Omental fat pad (tissue), 4 donors: ENCODE measurements around the gene PRCP. TPM values are rescaled to one million over a fixed set of nuclear protein-coding genes. Genes with fewer than 3 reads are reported as not detected.

Source experiments
- ATAC-seq: fragments of 150-250 bp; one replicate; pipeline ENCODE4 v1.9.1; 2016; ENCODE audit warnings: mild to moderate bottlenecking, moderate library complexity; ENCODE audit not compliant: low FRiP score
- DNase-seq: peaks from one replicate; pipeline ENCODE4 v3.0.0-alpha.2; 2019; ENCODE audit warnings: low spot score
- total RNA-seq, 4 donors: library from RNA; depleted of rRNA; stranded (reverse); fragments of >200 nt; gene quantifications; one replicate each; pipeline ENCODE4 v1.1.0, GENCODE V29; 2016
- TF ChIP-seq, protein P1 (sequence below), 3 donors: fragments of 450-650 bp; IDR thresholded peaks; one replicate each; pipeline ENCODE4 v1.5.1; 2016 to 2017; ENCODE audit warnings: antibody characterized with exemption in 3 of 3, mild to moderate bottlenecking in 3 of 3, moderate library complexity in 2 of 3

The PRCP gene
- total RNA-seq, 4 donors from 2014 or later = 59.6 to 82.4 (median 68.8) TPM

DNA sequence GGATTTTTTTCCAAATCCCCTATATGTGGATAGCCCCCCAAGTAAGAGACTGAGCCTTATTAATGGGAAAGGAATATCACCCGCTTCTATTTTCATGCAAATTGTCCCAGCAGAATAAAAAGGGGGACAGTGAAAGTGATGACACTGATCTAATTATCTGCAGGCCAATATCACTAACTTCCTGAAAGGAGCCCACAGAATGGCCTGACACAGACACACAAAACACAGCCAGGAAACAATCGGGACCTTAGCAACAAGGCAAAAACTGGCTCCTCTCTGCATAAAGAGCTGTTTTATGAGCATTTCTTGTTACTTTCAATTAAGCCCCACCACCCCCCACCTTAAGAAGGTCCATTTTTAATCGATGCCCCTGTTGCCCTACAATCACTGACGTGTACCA lies 112.2 kb downstream of the PRCP start:
- ATAC-seq = no peak
- TF ChIP-seq, protein P1, sequence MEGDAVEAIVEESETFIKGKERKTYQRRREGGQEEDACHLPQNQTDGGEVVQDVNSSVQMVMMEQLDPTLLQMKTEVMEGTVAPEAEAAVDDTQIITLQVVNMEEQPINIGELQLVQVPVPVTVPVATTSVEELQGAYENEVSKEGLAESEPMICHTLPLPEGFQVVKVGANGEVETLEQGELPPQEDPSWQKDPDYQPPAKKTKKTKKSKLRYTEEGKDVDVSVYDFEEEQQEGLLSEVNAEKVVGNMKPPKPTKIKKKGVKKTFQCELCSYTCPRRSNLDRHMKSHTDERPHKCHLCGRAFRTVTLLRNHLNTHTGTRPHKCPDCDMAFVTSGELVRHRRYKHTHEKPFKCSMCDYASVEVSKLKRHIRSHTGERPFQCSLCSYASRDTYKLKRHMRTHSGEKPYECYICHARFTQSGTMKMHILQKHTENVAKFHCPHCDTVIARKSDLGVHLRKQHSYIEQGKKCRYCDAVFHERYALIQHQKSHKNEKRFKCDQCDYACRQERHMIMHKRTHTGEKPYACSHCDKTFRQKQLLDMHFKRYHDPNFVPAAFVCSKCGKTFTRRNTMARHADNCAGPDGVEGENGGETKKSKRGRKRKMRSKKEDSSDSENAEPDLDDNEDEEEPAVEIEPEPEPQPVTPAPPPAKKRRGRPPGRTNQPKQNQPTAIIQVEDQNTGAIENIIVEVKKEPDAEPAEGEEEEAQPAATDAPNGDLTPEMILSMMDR (IDR thresholded peaks at IDR 0.05) = no peak

DNA sequence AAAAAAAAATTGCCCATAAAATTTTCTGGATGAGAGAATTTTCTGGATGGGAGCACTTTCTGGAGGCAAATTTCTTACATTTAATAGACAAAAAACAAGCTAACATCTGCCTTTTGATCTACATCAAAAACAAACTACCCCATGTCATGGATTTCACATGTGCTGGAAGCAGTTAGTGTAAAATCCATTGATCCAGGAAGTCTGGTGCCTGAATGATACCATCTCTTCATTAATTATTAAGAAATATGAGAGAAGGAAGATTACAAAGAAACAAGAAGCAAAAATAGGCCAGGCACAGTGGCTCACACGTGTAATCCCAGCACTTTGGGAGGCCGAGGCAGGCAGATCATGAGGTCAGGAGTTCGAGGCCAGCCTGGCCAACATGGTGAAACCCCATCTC lies 113.4 kb downstream of the PRCP start:
- DNase-seq (no peak), ATAC-seq (no peak)
- TF ChIP-seq, protein P1 (IDR thresholded peaks at IDR 0.05) = no peak

More for the DNA sequence above, 112.2 kb downstream of the PRCP start:
- DNase-seq = no peak

DNA sequence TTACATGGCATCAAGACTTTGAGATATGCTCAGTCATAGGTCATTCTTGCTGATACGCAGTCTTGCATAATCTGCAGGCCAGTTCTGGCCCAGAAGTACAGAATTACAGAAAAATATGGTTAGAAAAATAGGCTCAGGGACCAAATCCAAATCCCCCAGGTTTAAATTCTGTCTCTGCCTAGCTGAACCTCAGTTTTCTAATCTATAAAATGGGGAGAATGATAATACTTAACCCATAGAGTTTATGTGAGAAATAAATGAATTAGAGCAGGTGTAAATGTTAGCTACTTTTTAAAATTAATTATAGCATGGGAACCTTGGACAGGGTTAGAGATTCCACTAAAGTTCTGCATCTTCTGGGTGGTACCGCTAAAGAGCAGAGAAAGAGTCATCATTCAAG lies 114.2 kb downstream of the PRCP start:
- TF ChIP-seq, protein P1 (IDR thresholded peaks at IDR 0.05) = no peak
- ATAC-seq (no peak), DNase-seq (no peak)

DNA sequence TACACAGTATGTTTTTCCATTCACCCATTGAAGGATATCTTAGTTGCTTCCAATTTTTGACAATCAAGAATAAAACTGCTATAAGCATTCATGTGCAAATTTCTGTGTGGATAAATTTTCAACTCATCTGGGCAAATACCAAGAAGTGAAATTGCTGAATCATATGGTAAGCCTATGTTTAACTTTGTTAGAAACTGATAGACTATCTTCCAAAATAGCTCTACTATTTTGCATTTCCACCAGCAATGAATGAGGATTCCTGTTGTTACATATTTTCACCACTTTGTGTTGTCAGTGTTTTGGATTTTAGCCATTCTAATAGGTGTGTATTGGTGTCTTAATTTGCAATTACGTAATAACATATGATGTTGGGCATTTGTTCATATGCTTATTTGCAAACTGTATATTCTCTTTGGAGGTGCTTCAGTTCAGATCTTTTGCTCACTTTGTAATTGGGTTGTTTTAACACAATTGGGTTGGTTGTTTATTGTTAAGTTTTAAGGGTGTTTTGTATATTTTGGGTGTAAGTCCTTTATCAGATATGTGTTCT lies 117.3 kb downstream of the PRCP start:
- DNase-seq (no peak), ATAC-seq (no peak)
- TF ChIP-seq, protein P1 (IDR thresholded peaks at IDR 0.05) = no peak

DNA sequence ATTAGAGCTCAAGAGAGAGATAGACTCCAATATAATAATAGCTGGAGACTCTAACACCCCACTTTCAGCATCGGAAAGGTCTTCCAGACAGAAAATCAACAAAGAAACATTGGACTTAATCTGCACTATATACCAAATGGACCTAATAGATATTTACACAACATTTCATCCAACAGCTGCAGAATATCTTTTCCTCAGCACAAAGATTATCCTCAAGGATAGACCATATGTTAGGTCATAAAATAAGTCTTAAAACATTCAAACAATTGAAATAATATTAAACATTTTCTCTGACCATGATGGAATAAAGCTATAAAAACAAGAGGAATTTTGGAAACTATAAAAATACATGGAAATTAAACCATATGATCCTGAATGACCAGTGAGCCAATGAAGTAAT lies 121.5 kb downstream of the PRCP start:
- TF ChIP-seq, protein P1 (IDR thresholded peaks at IDR 0.05) = no peak
- DNase-seq (no peak), ATAC-seq (no peak)

DNA sequence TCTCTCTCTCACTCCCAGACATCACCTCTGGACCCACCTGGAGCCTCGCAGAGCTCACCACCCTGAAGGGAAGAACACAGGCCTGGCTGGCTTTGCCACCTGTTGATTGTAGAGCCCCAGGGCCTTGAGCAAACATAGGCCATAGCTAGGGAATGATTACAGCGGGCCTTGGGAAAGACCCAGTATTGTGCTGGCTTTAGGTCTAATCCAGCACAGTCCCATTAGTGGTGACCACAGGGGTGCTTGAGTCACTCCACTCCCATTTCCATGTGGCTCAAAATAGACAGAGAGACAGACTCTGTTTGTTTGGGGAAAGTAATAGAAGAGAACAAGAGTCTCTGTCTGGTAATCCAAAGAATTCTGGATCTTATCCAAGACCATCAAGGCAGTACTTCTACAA lies 123.9 kb downstream of the PRCP start:
- DNase-seq (no peak), ATAC-seq (no peak)
- TF ChIP-seq, protein P1 (IDR thresholded peaks at IDR 0.05) = no peak

DNA sequence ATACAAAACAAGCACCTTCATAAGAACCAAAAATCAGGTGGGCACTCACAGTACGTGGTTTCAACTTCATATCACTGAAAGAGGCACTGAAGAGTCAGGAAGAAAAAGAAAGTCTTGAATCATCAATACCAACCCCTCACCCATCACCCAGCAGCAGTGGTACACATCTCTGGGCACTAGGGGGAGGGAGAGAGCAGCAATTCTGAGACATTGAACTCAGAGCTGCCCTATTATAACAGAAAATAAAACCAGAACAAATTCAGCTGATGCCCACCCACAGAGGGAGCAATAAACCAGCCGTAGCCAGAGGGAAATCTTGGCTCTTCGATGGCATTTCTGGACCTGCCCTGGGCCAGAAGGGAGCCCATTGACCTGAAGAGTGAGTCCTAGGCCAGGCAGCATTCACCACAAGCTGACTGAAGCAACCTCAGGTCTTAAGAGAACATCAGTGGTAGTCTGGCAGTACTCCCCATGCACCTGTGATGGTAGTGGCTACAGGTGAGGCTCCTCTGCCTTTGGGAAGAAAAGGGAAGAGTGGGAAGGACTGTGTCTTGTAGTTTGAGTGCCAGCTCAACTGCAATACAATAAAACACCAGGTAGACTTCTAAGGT lies 124.4 kb downstream of the PRCP start:
- ATAC-seq (no peak), DNase-seq (no peak)
- TF ChIP-seq, protein P1 (IDR thresholded peaks at IDR 0.05) = no peak
